RKO (cell line): Measurements from ENCODE around the gene ZNF454.

Experiments used
- DNase-seq: peaks from one replicate; pipeline ENCODE4 v3.0.0-alpha.2; 2016; ENCODE audit warnings: low spot score

The ZNF454 gene

DNA sequence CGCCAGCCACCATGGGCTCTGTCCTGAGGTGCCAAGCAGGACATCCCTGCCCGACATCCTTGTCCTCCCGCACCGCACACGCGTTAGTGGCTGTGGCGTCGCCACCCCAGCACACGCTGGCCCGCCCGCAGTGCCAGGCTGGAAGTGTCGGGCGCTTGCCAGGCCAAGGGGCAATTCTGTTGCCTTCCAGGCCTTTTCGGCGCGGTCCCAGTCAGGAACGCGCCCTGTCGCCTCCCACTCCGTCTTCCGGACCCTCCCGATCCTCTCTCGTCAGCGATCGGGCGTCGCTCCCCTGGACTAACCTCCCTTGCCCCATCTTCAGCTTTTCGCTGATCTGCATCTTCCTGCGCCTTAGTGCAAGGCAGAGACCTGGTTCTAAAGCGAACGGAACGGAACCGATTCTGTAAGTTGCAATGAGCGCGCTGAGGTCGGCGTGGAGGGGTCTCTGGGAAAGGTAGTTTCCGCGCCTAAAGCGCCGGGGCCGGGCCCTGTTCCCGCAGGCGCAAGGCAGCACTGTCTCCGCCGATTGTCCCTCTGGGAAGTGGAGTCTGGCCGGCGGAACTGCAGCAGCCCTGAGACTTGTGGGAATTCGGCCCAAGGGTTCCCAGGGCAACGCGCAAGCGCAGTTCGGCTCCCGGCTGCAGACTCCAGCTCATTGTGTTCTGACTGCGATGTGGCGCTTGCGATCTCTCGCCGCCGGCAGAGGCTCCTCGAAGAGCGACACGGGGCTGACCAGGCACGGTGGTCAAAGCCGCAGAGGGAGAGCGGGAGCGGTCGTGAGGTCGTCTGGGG lies at the start of gene ZNF454:
ZNF454 (plus strand) TSS at position 630 of the 792 bp plus-strand sequence. CDS start 1,594 bp downstream, outside the sequence.
- DNase-seq, result no peak

DNA sequence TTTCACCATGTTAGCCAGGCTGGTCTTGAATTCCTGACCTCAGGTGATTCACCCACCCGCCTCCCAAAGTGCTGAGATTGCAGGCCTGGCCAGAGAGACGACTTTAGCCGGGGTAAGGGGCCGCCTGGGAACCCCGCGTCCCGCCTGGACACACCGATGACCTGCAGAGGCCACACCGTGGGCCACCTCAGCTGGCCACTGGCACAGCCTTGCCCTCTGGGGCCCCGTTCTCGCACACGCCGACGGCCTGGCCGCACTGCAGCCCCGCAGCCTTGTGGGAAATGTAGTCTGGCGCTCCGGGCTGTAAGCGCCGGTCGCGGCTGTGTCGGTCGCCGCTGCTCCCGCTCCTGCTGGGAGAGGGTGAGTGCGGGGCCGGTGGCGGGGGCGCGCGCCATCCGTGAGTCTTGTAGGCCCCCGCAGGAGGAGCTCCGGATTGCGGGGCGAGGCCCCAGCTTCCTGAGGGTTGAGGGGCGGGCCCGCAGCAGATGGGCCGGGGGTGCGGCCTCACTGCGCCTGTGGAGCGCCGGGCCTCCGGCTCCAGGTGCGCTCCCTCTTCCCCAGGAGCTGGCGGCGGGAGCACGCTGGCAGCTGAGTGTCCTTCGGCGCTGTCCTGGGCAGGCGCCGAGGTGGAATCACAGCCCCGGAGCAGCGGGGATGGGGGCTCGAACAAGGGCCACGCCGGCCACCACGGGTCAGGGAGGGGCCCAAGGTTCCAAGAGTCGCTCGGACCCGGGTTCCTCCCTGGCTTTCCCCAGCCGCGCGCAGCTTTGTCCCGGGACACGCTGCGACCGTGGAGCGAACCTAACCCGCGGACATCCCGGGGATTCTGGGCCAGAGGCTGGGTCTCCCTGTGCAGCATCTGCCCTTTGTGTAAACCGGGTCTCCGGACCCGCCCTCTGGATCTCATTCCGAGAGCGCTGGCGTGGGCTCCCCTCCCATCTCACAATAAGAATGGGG lies 45.1 kb upstream of the ZNF454 start, which contains the start of gene ZFP2:
ZFP2 (plus strand) TSS at position 299 of the 957 bp plus-strand sequence. CDS start 35,401 bp downstream, outside the sequence.
- DNase-seq, result peak; percentile 75

DNA sequence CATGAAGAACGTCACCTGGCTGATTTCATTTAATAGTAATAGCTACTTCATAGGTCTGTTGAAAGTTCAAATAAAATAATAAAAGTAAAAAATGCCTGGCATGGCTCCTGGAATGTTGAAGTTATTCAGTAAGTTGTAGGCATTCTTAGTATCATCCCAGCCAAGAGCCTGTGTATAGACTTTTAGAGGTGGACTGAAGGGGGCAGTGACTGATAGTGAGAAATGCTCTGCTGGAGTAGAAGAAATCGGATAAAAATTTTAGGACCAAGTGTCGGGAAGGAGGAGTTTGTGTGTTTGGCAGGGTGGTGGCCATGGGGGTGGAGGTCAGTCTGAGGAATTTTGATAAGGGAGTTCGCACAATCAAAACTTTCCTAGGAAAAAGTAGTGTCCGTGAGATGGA lies 41.7 kb upstream of the ZNF454 start:
- peak; percentile 28 for DNase-seq

DNA sequence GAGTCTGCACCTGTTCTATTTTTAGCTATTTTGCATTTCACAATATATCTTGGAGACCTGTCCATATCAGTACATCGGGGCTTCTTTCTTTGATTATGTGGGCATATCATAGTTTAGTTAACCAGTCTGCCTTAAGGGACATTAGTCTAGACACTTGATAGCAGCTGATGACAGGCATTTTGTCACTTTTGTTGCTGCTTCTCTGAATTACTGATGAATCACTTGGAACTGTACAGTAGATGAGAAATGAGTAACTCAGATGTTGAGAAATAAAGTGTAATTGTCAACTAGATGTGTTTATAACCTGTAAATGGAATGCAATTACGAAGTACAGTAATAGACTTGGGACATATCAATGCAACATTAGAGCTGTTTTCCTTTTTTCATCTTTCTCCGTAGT lies 38.1 kb upstream of the ZNF454 start:
- DNase-seq, result peak; percentile 62

DNA sequence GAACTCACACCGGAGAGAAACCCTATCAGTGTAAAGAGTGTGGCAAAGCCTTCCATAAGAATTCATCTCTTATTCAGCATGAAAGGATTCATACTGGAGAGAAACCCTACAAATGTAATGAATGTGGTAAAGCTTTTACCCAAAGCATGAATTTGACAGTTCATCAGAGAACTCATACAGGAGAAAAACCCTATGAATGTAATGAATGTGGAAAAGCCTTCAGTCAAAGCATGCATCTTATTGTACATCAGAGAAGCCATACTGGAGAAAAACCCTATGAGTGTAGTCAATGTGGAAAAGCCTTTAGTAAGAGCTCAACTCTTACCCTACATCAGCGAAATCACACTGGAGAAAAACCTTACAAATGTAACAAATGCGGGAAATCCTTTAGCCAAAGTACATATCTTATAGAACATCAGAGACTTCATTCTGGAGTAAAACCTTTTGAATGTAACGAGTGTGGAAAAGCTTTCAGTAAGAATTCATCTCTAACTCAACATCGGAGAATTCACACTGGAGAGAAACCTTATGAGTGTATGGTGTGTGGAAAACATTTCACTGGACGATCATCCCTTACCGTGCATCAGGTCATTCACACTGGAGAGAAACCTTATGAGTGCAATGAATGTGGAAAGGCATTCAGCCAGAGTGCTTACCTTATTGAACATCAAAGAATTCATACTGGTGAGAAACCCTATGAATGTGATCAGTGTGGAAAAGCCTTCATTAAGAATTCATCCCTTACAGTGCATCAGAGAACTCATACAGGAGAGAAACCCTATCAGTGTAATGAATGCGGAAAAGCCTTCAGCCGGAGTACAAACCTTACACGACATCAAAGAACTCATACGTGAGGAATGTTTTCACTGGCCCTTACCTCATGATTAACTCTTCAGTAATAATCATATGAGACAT lies 8.9 kb upstream of the ZNF454 start:
- no peak for DNase-seq

DNA sequence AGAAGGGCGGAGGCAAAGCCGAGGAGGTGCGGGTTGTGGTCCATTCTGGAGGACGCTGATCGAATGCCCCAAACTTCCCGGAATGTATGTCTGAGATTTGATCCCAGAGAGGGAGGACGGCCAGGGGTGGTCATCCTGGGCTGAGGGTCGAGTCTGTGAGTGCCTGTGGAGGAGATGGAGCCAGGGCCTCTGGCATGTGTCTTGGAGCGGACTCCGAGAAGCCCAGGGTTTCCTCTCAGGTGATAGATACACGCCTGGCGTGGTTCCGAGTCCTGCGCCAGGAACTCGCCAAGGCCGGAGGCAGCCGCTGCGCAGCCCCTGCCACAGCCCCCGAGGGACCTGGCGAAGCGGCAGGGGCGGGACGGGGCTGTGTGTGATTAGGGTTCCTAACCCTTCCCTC lies 363 bp downstream of the ZNF454 start:
- DNase-seq, result no peak

DNA sequence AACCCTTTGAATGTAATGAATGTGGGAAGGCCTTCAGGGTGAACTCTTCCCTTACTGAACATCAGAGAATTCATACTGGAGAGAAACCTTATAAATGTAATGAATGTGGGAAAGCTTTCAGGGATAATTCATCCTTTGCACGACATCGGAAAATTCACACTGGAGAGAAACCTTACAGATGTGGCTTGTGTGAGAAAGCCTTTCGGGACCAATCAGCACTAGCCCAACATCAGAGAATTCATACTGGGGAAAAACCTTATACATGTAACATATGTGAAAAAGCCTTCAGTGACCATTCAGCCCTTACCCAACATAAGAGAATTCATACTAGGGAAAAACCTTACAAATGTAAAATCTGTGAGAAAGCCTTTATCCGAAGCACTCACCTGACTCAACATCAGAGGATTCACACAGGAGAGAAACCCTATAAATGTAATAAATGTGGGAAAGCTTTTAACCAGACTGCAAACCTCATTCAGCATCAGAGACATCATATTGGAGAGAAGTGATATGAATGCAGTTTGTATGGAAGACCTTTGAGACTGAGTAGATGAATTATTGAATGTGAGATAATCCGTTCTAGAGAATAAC lies 24.6 kb downstream of the ZNF454 start:
- DNase-seq, result no peak

DNA sequence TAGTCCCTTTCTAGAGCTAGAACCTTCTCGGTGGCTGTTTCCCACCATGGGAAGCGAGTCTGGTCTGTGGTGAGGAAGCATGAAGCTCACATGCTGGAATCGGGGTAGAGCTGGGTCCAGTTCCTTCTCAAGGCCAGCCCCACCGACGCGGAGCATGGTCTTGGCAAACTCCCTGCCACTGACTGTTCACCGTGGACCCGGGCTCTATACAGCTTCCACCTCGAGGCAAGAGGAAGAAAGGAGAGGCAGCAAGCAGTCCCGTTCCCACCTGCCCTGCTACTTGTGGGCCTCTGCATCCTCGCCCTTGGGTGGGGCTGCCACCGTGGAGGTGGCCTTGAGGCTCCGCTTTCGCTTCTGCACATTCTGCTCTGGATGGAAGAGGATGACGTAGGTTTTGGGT lies 40.4 kb downstream of the ZNF454 start:
- DNase-seq, result no peak

DNA sequence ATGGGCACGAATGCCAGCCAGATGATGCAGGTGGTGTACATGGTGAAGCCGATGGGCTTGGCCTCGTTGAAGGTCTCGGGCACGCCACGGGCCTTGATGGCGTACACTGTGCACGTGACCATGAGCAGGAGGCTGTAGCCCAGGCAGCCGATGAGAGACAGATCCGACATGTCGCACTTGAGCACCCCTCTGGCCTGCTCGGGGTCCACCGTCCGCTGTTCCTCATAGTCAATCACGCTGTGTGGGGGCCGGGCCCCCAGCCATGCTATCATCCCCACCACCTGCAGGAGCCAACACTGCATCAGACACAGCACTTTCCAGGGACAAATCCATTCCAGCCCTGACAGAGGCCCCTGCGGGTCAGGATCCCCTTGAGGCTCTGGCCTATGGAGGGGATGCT lies 41.9 kb downstream of the ZNF454 start:
- no peak for DNase-seq

DNA sequence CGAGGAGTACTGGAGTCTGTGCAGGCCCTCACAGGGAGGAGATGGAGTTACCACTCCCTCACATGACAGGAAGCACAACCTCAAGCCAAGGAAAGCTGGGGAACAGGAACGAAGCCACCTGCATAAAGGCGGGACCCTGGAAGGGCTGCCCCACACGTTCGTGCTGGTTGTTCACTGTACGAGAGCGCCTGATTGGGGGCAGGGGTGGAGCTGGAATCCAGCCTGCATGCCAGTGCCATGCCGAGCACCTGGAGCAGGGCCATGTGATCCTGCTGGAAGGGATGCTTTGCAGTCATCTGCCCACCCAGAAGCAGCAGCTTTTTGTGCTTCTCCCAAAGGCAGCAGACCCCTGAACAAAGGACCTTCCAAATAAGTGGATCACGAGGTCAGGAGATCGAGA lies 42.7 kb downstream of the ZNF454 start:
- no peak for DNase-seq

DNA sequence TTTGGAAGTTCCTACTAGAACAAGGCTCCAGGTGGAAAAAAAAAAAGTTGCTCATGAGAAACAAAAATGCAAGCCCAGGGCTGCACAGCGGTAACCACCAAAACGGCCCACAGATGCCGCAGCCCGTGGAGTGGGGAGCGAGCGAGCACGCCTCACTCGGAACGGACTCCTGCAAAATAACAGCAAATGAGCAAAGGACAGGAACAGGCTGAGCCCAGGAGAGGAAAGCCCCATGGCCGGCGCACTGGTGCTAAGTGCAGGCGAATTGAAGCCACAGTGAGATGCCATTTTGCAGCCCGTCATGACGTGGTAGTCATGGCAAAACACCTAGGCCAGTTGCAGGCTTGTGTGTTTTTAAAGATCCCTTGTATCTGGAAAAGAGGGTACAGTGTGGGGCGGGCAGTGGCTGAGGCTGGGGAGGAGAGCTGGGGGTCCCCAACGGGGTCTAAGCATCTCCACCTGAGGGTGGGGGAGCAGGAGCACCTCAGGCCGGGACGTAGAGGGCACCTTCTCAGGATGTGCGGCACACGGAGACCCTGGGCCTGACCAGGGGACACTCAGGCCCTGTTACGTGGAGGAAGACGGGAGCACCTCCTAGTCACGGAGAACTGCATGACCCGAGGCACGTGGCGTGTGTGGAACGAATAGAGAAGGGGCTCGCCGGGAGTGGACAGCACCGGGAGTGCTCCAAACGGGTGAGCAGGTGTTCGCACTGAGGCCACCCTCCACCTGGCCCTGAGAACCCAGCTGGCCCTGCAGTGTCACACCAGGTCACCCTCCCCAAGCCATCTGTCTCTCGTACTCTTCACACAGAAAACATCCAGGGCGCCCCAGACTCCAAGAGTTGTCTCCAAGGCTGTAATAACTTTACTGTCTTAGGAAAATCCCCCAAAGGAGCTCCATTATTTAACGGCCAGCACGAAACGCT lies 43.4 kb downstream of the ZNF454 start:
- no peak for DNase-seq

DNA sequence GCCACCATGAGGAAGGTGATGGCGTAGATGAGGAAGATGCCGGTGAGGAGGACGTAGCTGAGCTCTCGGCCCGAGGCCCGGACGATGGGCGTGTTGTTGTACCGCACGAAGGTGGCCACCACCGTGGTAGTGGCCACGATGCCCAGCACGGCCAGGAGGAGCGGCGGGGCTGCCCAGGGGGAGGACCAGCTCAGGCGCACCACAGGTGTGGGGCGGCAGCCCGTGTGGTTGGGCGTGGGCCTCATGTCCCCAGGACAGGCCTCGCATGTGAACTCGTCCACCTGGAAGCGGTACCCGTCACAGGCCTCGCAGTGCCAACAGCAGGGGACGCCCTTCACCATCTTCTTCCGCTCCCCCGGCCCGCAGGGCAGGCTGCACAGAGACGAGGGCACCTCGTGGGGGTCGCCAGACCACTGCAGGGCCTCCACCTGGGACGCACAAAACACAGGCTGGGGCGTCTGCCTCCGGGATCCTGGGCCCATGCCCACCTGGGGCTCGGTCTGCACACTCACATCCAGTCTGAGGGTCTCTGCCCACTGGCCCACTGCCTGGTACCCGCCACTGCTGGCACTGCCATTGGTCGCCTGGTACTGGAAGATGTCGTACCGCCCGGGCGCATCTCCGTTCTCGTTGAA lies 45.4 kb downstream of the ZNF454 start:
- no peak for DNase-seq

DNA sequence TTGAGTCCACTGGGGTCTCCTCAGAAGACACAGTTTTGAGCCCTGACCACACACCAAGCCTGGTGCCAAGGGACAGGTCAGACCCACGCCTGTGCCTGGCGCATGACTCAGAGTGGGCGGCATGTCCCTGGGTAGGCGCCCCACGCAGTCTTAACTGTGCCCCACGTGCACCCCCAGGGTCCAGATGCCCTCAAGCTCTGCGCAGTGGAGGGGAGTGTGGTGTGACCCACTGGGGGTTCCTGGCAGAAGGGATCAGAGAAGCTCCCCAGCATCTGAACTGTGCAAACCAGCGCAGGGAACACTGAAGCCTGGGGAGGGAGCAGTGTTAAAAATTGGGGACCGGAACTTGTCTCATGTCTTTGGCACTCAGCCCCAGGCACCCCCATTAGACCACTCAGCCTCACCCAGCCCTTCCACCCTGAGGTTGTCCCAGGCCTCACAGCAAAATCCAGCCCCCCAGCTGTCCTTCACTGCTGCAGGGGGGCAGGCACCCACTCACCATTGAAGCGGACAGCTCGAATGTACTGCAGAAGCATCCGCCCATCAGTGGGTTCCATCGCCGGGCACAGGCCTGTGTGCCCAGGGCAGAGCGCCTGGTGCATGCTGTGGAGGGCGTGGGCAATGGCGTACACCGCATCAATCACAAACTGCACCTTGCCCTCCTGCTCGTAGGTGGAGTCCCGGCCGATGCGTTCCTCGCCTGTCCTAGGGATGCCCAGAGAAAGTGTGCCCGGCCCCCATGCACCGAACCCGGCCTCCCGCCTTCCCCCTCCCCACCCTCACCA lies 47.6 kb downstream of the ZNF454 start:
- no peak for DNase-seq

DNA sequence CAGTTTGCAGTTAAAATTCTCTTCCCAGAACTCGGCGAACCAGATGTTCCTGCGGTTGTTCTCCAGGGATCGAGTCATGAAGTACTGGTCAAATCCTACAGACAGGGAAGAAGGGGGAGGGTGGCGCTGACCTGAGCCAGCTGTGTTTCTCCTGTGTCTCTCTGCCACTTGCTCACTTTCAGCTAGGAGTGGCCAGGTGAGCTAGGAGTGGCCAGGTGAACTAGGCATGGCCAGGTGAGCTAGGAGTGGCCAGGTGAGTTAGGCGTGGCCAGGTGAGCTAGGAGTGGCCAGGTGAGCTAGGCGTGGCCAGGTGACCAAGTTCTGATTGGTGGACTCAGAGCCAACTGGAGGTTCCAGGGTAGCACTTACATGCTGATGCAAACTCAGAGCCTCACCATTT lies 48.3 kb downstream of the ZNF454 start:
- DNase-seq, result no peak

DNA sequence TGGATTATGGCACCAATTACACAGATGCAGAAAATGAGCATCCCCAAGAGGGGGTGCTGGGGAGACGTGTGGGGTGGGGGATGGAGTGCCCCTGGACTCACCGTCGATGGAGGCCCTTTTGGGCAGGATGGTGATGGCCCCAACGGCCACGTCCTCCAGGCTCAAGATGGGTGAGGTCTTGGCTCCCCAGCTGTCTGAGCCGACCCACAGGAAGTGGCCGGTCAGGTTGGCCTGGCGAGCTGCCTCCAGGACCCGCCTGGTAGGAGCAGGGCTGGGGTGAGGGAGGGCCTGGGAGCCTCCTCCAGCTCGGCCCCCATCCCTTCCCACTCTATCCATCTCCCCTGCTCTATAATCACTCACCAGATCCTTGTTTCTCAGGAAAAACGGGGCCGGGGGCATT lies 49.5 kb downstream of the ZNF454 start:
- DNase-seq, result no peak

DNA sequence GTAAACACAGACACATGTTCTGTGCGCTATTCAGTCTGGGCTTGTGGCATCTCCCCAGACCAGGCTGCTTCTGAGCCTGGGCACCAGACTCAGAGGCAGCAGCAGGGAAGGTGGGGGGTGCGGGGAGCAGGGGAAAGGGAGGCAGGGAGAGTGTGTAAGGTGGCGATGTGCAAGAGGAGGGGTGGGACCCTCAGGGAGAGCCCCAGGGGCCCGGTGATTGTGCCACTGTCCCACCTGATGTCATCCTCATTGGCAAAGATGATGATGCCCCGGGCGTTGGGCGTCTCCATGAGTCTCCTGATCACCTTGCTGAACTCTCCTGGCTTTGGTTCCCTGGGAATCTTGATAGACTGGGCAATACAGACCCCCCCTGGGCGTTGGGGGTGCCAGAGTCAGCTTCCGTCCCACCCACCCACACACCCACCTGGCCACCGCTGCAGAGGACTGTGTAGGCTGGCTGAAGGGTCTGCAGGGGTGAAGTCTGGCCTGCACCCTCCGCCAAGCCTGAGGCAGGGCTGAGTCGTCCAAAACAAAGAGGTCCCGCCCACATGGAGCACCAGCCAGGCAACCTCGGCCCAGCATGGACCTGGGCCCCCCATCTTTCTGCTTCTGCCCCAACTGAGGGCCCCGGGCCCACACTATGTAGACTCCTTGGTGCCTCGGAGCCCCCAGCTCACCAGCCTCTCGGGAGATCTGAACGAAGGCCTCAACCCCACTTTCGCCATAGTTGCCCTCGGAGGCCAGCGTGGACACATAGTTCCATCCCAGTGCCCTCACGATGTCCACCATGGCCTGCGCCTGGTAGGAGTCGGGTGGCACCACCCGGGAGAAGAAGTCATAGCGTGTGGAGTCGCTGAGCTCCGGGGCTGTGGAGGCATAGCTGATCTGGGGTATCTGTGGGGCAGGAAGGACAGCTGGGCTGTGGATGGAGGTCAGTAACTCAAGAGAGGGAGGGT lies 50.5 kb downstream of the ZNF454 start:
- DNase-seq, result no peak

DNA sequence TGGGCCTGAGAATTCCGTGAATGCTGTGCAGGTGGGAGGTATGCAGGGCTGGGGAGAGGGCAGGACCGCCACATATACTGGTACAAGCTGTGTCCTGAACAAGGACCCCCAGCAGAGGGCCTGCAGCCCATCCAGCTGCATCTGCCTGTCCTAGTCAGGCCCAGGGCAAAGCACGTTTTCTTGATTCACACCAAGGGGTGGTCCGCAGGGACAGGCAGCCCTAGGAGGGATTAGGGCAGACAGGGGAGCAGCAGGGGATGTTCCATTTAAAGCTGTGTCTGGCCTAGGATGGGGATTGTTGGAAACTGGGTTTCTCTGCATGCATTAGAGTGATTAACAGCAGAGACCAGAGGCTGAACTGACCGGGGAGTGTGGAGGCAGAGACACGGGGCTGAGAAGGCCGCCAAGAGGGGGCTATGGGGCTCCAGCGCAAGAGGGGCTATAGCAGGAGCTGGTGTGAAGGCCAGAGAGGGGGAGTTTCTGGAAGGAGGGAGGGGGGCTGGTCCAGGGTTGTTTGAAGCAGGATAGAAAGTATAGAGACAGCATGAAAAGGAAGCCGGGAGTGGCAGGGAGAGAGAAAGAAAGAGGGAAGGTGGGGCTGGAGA lies 51.4 kb downstream of the ZNF454 start:
- DNase-seq, result no peak
